ENCODE measurements around the gene PLAC8.

DNA sequence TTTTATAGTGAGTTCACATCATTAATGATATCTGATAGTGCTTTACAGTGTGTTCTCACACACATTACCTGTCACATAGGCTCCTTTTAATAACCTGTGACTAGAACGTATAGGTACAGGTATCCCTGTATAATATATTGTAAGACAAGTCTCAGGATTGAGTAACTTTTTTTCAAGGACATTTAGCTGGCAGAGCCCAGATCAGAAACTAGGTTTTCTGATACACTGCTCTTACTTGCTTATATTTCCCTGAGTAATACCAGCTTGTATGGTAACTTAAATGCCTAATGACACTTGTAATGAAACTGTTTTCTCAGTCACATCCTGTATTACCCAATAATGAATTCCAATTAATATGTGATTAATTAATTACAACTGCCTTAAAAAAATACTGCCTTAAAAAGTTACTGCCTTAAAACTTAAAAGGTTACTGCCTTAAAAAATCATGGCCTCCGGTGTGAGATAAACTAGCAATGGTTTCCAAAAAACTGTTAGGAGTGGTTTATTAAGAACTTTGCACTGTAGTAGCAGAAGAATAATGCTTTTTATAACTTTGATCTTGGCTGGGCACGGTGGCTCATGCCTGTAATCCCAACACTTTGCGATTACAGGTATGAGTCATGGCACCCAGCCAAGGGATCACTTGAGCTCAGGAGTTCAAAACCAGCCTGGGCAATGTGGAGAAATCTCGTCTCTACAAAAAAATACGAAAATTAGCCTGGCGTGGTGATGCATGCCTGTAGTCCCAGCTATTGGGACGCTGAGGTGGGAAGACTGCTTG lies 67.6 kb downstream of the PLAC8 start:
- TF ChIP-seq POLR2A (IDR thresholded peaks at IDR 0.05; ENCODE audit: low read length) (no peak), GATA1 (IDR thresholded peaks at IDR 0.05; ENCODE audit: low read depth, low read length) (no peak)
